ENCODE results near the gene CA11.
A peak's percentile ranks its signal among the peaks of the same experiment; 100 is the strongest.

The CA11 gene

GRCh38 chr19:48642862-48643261 is 3.1 kb downstream of the CA11 start:
- DNase-seq (ENCODE audit: low read depth), result peak; percentile 32
- H3K4me3 ChIP-seq (ENCODE audit: low read depth, low read length), result no peak overlapping the region
- TF ChIP-seq MYC (IDR thresholded peaks at IDR 0.05; ENCODE audit: low read depth, low read length), result no peak
- no peak for TF ChIP-seq POLR2A (IDR thresholded peaks at IDR 0.05; ENCODE audit: extremely low read depth, insufficient read length)
- TF ChIP-seq MAX (IDR thresholded peaks at IDR 0.05; ENCODE audit: low read depth, low read length), result no peak
- TF ChIP-seq, protein P1, sequence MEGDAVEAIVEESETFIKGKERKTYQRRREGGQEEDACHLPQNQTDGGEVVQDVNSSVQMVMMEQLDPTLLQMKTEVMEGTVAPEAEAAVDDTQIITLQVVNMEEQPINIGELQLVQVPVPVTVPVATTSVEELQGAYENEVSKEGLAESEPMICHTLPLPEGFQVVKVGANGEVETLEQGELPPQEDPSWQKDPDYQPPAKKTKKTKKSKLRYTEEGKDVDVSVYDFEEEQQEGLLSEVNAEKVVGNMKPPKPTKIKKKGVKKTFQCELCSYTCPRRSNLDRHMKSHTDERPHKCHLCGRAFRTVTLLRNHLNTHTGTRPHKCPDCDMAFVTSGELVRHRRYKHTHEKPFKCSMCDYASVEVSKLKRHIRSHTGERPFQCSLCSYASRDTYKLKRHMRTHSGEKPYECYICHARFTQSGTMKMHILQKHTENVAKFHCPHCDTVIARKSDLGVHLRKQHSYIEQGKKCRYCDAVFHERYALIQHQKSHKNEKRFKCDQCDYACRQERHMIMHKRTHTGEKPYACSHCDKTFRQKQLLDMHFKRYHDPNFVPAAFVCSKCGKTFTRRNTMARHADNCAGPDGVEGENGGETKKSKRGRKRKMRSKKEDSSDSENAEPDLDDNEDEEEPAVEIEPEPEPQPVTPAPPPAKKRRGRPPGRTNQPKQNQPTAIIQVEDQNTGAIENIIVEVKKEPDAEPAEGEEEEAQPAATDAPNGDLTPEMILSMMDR (IDR thresholded peaks at IDR 0.05; ENCODE audit: low read depth, low read length), result no peak

GRCh38 chr19:48641850-48642249 is 4.1 kb downstream of the CA11 start:
- H3K4me3 ChIP-seq (ENCODE audit: low read depth, low read length), result no peak overlapping the region
- TF ChIP-seq POLR2A (IDR thresholded peaks at IDR 0.05; ENCODE audit: extremely low read depth, insufficient read length) (no peak), MYC (IDR thresholded peaks at IDR 0.05; ENCODE audit: low read depth, low read length) (no peak), MAX (IDR thresholded peaks at IDR 0.05; ENCODE audit: low read depth, low read length) (no peak)
- TF ChIP-seq, protein P1 (IDR thresholded peaks at IDR 0.05; ENCODE audit: low read depth, low read length), result no peak
- peak; percentile 29 for DNase-seq (ENCODE audit: low read depth)

- no peak for TF ChIP-seq MYC (IDR thresholded peaks at IDR 0.05; ENCODE audit: low read depth, low read length)
- no peak for TF ChIP-seq MAX (IDR thresholded peaks at IDR 0.05; ENCODE audit: low read depth, low read length)
- TF ChIP-seq, protein P1 (IDR thresholded peaks at IDR 0.05; ENCODE audit: low read depth, low read length), result no peak
- TF ChIP-seq POLR2A (IDR thresholded peaks at IDR 0.05; ENCODE audit: extremely low read depth, insufficient read length), result no peak
- H3K4me3 ChIP-seq (ENCODE audit: low read depth, low read length), result no peak overlapping the region
- DNase-seq (ENCODE audit: low read depth), result peak; percentile 57
These were observed 6.3 kb downstream of the CA11 start for GRCh38 chr19:48639483-48640375.

- peak; percentile 68 for DNase-seq (ENCODE audit: low read depth)
- H3K4me3 ChIP-seq (ENCODE audit: low read depth, low read length), result peak overlapping the region; percentile 71
- no peak for TF ChIP-seq POLR2A (IDR thresholded peaks at IDR 0.05; ENCODE audit: extremely low read depth, insufficient read length)
- TF ChIP-seq MYC (IDR thresholded peaks at IDR 0.05; ENCODE audit: low read depth, low read length), result no peak
- TF ChIP-seq, protein P1 (IDR thresholded peaks at IDR 0.05; ENCODE audit: low read depth, low read length), result no peak
- TF ChIP-seq MAX (IDR thresholded peaks at IDR 0.05; ENCODE audit: low read depth, low read length), result no peak
These were observed 7.1 kb downstream of the CA11 start for GRCh38 chr19:48638831-48639381.

DNA sequence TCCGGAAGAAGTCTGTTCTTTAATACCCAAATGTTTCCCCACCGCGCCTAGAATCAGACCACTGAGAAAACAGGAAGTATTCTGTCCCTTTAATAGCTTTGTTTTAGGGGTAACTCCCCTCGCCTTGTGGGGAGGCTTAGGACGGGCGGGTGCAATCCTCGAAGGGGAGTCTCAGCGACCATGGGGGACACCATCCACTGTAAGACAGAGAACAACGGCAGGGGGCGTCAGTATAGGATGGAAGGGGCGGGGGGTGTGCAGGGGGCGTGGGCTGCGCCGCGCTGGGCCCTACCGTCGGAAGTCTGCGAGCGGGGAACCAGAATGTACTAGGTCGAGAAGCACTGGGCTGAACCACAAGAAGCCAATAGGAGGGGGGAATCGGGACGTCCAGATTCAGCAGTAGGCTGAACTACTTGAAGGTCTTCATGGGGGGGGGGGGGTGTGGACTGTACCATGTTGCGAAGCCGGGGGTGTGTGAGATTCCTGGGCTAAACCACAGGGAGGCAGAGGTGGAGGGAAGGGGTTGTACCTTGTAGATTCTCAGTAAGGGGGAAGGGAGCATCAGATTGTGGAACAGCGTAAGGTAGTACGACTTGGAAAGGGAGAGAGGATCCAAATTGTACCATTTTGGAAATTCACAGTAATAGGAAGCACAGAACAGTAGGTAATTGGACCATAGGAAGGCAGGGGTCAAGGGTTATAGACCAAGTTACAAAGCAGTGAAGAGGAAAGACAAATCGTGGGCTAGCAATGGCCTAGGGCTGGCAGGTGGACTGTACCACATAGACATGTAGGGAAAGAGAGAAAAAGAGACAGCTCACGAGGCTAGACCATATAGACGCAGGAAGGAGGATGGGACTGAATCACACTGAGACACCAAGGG is 7.8 kb downstream of the CA11 start:
- peak; percentile 100 for DNase-seq (ENCODE audit: low read depth)
- TF ChIP-seq MAX (IDR thresholded peaks at IDR 0.05; ENCODE audit: low read depth, low read length) (no peak), POLR2A (IDR thresholded peaks at IDR 0.05; ENCODE audit: extremely low read depth, insufficient read length) (no peak), MYC (IDR thresholded peaks at IDR 0.05; ENCODE audit: low read depth, low read length) (no peak)
- TF ChIP-seq, protein P1 (IDR thresholded peaks at IDR 0.05; ENCODE audit: low read depth, low read length), result peak; percentile 60
- H3K4me3 ChIP-seq (ENCODE audit: low read depth, low read length), result peak overlapping the region; percentile 71

All from NB4 (cell line).